Measurements from ENCODE around the gene ADAP1.
"Not testable (repeated sequence)": the region's sequence is repeated elsewhere in the genome, so short reads cannot be mapped to it uniquely, and the experiment has no call there.

ADAP1 gene

DNA sequence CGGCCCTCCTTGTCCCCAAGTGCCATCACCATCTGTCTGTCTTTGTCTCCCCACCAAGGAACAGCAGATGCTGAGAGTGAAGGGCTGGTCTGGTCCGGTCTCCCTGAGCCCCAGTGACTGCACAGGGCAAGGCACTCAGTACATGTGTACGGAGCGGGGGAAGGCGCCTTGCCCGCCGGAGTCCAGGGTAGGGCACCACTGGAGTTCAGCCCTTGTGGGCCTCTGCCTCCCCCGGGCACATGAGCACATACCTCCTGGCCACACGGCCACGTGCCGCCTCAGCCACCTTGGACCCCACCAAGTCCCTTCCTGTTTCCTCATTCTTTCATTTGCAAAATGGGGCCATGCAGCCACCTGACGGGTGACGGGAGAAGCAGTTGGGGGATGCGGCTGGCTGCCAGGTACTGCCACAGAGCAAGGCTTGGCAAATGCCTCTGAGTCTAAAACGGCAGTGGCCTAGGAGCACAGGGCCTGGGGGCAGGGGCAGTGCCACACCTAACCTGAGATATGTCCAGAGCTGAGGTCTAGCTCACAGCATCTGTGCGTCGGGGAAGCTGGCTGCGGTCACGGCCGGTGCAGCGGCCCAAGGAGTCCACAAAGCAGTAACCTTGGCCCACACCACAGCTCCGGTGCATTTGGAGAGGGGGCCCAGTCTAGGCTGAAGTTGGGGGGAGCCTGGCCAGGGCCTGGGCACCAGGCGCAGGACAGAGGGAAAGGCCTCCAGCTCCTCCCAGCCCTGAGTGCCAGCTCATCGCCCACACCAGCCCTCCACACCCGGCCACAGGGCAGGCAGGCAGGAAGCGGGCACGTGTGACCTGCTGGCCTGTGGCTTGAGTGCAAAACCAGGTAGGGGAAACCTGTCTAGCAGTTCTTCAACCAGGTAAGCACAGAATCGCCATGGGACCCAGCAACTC lies 5.2 kb downstream of the ADAP1 start:
- intact Hi-C loops (cut with DNase I) = no loop called here
- no peak for DNase-seq

DNA sequence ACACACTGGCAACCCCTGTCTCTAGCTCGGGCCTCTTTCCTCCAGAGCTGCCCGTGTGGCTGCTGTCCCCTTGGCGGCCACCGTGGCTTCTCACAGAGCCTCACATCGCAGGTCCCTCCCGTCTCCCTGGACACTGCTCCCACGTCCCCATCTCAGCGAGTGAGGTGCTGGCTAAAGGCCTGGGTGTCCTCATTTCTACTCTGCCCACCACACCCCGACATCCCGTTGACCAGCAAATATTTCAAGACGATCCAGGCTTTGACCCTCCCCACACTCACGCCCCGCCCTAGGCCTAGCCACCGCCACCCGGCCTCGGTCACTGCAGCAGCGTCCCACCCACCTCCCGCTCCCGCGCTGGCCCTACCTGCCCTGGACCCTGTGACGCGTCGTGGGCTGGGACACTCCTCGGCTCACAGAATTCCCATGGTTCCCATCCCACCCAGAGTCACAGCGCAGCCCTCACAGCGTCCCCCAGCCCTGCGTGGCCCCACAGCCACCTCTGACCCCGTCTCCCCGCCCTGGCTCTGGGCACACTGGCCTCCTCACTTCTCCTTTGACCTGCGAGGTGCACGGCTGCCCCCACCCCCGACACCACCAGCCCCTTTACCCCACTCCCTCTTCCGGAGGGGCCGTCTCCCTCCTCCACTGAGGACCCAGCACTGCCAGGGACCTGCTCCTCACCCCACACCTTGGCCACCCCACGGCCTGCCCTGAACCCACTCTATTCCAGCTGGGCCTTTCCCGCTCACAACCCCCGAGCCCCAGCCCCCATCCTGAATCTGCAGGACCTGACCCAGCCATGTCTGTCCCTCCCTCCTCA lies 6.9 kb downstream of the ADAP1 start:
- intact Hi-C loops (cut with DNase I) = no loop called here
- no peak for DNase-seq

DNA sequence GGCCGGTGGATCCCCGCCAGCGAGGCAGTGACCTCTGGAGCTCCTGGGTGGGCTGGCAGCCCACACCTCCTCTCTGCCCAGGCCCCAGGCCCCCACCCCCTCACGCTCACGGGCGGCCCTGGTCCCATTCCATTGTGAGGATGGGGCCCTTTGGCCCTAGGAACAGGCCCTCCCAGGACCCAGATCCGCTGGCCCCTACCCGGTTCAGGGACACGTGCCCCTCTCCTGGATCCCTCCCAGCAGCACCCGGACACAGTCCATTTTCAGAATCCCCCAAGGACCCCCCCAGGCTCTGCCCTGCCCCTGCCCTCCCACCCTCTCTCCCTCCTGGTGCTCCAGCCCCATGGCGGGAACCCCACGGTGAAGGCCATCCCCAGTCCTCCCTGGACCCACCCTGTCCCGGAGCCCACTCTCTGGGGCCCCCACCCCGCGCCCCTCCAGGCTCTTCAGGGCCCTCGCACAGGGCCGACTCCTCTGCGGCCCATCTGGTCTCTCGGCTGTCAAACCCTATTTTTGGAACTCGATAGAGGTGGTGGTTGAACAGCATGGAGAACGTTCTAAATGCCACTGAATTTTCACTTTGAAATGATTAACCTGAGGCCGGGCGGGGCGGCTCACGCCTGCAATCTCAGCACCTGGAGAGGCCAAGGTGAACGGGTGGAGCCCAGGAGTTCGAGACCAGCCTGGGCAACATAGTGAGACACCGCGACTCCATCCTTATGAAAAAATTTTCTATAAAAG lies 8.1 kb downstream of the ADAP1 start:
- intact Hi-C loops (cut with DNase I) = no loop called here
- no peak for DNase-seq

DNA sequence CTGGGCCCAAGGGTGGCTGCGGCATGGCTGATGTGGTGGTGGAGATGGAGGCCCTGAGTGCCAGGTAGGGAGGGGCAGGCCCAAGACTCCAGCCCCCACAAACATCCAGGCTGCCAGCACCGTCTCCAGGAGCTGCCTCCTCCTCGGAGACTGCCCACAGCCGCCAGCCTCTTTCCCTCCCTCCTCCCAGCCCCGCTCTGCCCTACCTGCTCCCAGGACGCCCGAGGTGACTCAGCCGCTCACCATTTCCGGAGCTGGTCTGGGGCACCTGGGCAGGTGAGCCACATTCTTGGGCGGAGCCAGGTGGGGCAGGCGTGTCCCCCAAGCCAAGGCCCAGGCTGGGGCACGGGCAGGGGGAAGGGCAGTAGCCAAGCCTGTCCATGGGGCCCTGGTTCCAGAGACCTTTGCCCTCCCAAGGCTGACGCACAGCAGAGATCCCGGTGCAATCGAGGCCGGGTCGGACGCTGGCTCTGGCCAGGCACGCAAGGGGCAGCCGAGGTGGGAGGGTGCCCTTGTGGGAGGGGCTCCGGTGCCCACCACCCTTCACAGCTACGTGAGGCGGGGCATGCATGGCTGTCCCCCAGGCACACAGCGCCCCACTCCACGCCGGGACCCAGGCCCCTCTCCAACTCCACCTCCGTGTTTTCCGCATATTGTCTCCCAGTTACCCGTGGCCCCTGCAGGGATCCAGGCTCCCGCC lies 8.8 kb downstream of the ADAP1 start:
- no peak for DNase-seq
- intact Hi-C loops (cut with DNase I) = no loop called here

DNA sequence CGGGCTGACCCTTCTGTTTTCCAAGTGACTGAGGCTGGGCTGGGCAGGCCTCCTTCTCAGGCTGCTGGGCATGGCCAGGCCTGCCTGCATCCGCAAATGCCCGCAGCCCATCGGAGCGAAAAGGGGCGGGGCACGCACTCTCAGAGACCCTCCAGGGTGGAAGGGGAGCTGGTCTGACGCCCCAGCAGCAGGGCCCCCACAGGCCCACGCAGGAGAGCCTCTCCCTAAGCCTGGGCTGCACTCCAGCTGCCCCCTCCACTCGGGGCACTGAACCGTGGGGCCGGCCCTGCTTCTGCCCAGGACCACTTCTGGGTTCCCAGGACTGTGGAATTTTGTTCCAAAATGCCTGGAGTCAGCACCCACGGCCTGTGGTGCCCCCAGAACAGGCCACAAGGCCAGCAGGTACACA lies 9.3 kb downstream of the ADAP1 start:
- DNase-seq = no peak
- intact Hi-C loops (cut with DNase I) = no loop called here

DNA sequence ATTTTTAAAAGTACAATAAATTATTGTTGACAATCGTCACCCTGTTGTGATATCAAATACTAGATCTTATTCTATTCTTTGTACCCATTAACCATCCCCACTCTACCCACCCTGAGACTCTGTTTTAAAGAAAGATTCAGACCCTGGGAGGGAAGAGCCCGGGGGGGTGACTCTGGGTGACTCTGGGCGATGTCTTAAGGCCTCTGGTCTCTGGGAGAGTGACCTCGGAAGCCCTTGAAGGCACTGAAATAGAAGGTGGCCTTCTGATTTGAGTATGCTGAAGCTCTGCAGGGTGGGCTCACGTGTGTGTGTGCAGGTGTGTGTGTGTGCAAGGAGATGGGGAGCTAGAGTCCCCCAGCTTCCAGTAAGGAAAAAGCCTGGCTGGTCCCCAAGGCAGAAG lies 9.7 kb downstream of the ADAP1 start:
- DNase-seq = no peak
- intact Hi-C loops (cut with DNase I) = no loop called here

DNA sequence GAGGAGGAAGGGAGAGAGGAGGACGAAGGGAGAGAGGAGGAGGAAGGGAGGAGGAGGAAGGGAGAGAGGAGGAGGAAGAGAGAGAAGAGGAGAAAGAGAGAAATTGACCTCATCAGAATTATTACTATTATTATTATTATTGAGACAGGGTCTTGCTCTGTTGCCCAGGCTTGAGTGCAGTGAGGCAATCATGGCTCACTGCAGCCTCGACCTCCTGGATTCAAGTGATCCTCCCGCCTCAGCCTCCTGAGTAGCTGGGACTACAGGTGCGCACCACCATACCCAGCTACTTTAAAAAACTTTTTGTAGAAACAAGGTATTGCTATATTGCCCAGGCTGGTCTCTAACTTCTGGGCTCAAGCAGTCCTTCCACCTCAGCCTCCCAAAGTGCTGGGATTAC lies 10.7 kb downstream of the ADAP1 start:
- intact Hi-C loops (cut with DNase I); DNase-seq: not testable (repeated sequence)

DNA sequence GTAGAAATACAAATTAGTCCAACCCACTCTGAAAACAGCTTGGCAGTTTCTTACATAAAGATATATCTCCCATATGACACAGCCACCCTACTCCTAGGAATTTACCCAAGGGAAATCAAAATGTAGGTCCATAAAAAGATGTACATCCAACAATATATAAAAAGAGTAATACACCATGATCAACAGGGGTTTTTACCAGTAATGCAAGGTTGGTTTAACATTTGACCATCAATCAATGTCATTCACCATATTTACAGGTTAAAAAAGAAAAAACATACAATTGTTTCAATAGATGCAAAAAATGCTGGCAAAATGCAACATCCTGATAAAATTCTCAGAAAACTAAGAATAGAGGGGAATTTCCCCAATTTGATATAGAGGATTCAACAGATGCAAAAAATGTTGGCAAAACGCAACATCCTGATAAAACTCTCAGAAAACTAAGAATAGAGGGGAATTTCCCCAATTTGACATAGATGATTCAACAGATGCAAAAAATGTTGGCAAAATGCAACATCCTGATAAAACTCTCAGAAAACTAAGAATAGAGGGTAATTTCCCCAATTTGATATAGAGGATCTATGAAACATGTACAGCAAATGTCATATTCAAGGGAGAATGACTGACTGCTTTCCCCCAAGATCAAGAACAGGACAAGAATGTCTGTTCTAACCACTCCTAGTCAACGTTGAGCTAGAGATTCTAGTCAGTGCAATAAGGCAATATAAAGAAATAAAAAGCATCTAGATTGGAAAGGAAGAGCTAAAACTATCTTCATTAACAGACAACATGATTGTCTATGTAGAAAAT lies 13.7 kb downstream of the ADAP1 start:
- no peak for DNase-seq
- intact Hi-C loops (cut with DNase I) = no loop called here

DNA sequence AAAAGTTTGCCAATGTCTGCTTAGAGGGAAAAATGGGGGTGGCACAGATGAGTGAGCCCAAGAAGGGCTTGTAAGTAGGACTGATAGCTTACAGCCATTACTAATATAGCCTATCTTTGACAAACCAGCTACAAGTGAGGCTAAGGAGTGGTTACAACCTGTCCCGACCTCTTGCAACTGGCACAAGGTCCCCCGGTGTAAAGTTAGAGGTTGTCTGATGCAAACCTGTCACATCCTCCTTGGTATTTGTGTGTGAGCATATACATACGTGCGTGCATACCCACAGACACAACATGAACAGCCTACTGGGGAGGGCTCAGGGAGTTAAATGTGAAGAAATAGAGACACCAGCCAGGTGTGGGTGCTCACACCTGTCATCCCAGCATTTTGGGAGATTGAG lies 14.6 kb downstream of the ADAP1 start:
- DNase-seq = no peak
- intact Hi-C loops (cut with DNase I) = no loop called here

DNA sequence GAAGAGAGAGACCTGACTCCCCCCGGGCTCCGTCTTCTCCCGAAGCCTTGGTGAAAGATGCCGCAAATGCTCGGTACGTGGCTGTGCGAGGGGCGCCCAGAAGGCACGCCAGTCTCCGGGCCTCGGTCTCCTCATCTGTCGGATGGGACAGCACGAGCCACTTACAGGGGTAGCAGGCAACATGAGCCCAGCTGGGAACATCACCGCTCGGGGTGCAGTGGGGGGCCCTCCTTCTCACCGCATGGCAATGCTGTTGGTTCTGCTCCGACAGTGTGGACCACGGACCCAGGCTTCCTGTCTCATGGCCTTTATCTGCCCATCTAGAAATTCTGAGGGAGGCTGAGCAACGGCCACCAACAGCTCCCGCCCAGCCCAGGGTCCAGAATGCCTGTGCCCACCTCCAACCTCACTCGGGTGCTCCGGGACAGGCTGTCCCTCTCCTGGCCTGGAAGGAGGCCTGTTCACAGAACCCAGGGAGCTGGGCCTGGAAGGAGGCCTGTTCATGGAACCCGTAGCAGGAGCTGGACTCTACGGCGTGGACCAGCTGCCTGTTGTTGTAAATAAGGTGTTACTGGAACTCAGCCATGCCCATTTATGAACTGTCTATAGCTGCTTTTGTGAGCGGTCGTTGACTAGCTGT lies 15.8 kb downstream of the ADAP1 start:
- no peak for DNase-seq
- intact Hi-C loops (cut with DNase I) = no loop called here

DNA sequence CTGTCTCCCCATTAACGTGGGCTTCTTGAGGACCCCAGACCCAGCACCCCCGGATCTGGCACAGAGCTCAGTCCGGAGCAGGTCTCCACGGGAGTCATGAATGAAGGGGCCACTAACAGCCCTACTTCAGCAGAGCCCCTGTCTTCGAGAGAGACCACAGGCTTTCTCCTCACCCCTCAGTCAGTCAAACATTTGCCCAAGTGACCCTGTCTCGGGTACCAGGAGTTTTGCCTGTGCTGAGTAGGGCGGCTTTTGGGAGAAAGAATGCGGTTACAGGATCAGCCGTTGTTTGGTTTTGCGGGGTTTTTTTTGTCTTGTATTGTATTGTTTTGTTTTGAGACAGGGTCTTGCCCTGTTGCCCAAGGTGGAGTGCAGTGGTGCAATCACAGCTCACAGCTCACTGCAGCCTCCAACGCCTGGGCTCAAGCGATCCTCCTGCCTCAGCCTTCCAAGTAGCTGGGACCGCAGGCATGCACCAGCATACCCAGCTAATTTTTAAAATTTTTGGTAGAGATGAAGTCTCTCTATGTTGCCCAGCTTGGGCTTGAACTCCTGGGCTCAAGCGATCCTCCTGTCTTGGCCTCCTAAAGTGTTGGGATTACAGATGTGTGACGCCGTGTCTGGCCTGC lies 16.5 kb downstream of the ADAP1 start:
- intact Hi-C loops (cut with DNase I) = no loop called here
- no peak for DNase-seq

DNA sequence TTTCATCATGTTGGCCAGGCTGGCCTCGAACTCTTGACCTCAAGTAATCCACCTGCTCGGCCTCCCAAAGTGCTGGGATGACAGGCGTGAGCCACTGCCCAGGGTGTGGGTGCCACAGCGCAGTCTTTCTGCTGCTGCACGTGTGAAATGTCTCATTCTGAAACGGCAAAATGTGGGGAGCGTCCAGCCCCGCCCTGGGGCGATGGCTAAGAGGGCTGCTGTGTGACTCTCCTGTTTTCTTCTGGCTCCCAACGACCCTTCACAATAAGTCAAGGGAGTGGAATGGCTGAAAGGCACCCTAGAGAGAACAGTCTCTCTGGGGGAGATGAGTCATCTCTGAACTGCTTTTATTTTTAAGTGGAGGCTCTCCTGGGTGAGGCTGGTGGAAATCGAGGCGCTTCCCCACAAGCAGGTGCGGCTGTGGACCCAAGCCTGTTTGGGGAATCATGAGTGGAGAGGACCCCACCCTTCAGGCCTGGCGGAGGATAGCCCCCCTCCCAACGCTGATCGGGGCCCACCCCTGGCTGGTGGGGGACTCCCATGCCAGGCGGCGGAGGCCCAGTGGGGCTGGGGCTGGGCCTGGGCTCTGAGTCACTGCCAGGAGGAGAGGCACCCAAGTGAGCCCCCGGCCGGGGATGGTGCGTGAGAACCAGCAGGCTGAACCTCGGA lies 18.0 kb downstream of the ADAP1 start:
- peak in 1 of 42 donors; percentile 11 for DNase-seq
- intact Hi-C loops (cut with DNase I) = no loop called here

DNA sequence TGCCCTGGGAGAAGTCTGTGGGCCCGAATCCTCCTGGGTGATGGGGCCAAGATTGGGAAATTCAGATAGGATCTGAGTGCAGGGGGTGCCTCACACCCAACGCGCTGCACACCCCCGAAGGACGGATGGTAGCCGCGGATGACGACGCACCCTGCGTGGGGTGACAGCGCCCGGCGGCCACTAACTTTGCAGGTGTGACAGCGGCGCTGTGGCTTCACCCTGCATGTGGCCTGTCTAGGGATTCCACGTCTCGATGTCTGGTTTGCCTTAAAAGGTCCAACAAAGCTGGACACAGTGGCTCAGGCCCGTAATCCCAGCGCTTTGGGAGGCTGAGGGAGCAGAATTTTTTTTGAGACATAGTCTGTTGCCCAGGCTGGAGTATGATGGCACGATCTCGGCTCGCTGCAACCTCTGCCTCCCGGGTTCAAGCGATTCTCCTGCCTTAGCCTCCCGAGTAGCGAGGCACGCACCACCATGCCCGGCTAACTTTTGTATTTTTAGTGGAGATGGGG lies 18.6 kb downstream of the ADAP1 start:
- no peak for DNase-seq
- intact Hi-C loops (cut with DNase I) = no loop called here

DNA sequence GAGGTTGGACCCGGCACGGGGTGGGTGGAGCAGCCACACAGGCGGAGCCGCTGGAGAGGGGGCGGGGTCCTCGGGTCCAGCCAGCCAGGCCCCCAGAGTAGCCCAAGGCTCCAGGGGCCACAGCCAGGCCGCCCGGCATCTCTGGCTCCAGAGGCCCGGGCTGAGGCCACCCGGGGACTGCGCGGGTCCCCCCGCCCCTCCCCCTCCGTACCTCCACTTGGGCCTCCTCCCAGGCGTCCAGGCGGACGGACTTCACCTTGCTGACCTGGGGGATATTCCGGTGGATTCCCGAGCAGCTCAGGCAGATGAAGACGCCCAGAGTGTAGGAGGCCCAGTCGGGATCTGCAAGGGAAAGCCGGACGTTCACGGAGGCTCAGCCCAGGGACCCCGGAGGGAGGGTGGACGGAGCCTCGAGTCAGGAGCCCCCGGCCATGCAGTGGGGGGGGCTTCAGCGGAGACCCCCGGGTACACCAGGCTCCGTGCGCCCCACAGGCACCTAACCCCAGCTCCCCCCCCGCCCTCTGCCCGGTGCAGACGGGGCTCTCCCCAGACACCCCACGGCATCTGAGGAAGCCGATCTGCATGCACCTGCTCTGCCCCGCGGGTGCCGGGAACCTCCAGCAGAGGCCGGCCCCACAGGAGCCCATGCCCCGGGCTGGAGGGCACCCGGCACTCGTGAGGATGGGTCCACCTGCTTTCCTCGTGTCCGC lies 19.2 kb downstream of the ADAP1 start:
- DNase-seq = peak in 1 of 42 donors; percentile 15

DNA sequence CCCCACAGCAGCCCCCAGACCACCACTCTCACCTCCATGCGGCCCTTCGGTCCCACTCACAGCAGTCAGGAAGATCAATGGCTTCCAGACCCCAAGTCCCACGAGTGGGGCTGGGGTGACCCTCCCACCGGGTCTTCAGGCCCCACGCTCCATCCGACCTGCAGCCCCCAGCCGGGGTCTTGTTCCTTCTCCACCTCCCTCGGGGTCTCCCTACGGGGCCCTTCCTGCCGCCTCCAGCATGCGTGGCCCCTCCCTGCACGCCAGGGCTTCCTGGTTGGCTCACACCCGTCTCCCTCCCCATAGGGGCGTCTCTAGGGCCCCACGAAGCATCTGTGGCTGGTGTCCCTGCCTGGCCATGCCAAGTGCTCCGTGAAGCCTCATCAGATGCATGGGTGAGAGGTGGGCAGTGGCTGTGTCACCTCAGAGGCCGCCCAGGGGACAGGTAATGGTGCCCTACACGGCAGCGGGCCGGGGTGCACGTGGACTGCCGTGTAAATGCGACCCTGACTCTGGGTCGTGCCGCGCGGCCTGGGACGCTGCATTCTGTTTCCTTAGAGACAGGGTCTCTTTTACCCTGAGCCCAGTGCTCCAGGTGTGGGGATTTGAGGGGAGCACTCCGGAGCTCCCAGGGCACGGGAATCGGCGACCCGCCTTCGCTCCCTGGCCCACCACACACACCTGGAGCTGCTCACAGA lies 19.9 kb downstream of the ADAP1 start:
- DNase-seq = peak in 1 of 42 donors; percentile 15
- intact Hi-C loops (cut with DNase I) = no loop called here

More for the DNA sequence above, 19.2 kb downstream of the ADAP1 start:
- intact Hi-C loops (cut with DNase I) = no loop called here
